Testis (tissue), 3 donors: ENCODE measurements around the gene EXOC8. TPM values are rescaled to one million over a fixed set of nuclear protein-coding genes. Genes with fewer than 3 reads are reported as not detected.

ENCODE experiments used
- DNase-seq: peaks from one replicate; pipeline ENCODE4 v3.0.0-alpha.2; 2019
- H3K27ac ChIP-seq, 2 donors: fragments of 200-600 bp; sonication (generic); one replicate each; pipeline ENCODE4 v1.5.1; 2019
- H3K27me3 ChIP-seq: fragments of 200-600 bp; sonication (generic); one replicate; pipeline ENCODE4 v1.5.1; 2019
- H3K36me3 ChIP-seq: fragments of 200-600 bp; sonication (generic); one replicate; pipeline ENCODE4 v1.5.1; 2017; ENCODE audit warnings: low read depth; ENCODE audit errors: missing control alignments
- H3K4me1 ChIP-seq: fragments of 200-600 bp; sonication (generic); one replicate; pipeline ENCODE4 v1.5.1; 2019
- H3K4me3 ChIP-seq, 2 donors: fragments of 200-600 bp; sonication (generic); one replicate each; pipeline ENCODE4 v1.5.1; 2017 to 2019
- H3K9me3 ChIP-seq: fragments of 200-600 bp; sonication (generic); one replicate; pipeline ENCODE4 v1.5.1; 2017
- POLR2A ChIP-seq: fragments of 450-650 bp; IDR thresholded peaks from one replicate; pipeline ENCODE4 v1.6.1; 2017; ENCODE audit warnings: antibody characterized with exemption, mild to moderate bottlenecking, moderate library complexity
- WGBS, 2 donors: methylation state at CpG; one replicate each; pipeline ENCODE4 v1.1.5; 2018; 5-methylcytosine and 5-hydroxymethylcytosine counted together
- intact Hi-C: fragments of 100-400 bp; cut with DNase I; formaldehyde crosslinking; loops from one replicate; pipeline ENCODE4 v1.15.1; 2023; ENCODE audit warnings: low total_unique reads
- polyA plus RNA-seq: library from polyadenylated mRNA; stranded (reverse); fragments of 350-450 nt; fragmentation: Illumina TruSeq; extraction: RNeasy Lipid Tissue Mini Kit (QIAGEN cat#74804); gene quantifications from one replicate; pipeline ENCODE4 v1.2.3, GENCODE V29; 2014; ENCODE audit warnings: low read depth, low replicate concordance; ENCODE audit not compliant: insufficient read depth
- total RNA-seq, 2 donors: library from RNA; depleted of rRNA; stranded (reverse); fragments of >200 nt; gene quantifications; one replicate each; pipeline ENCODE4 v1.2.3, GENCODE V29; 2016
- TF ChIP-seq, protein P1 (sequence below), 3 experiments: fragments of 450-650 bp in 2 of 3; fragments of 200-600 bp in 1 of 3; sonication (generic) in 1 of 3; IDR thresholded peaks; one replicate each; pipeline ENCODE4 v1.5.1; 2016 to 2019; ENCODE audit warnings: antibody characterized with exemption in 3 of 3, mild to moderate bottlenecking in 2 of 3, moderate library complexity in 1 of 3

The EXOC8 gene
- total and polyA plus RNA-seq, 3 donors from 2014 or later, result 9.3 to 14.7 (median 13.9) TPM

DNA sequence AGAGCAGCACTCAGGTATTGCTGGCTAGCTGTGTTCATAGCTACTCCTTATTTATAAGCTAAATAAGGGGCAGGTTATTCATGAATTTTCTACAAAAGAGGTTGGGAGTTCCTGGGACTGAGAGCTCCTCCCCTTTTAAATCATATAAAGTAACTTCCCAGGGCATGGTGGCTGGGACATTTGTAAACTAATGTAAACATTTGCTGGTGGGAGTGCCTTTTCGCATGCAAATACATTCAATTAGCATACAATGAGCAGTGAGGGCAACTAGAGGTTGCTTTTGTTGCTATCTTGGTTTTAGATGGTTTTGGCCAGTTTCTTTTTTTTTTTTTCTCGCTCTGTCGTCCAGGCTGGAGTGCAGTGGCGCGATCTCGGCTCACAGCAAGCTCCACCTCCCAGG lies 53.2 kb downstream of the EXOC8 start:
- Histone ChIP-seq H3K4me1 (no peaks in the 10 kb centered on the region), H3K4me3 (no peak overlapping the region), H3K36me3 (no peaks in the 10 kb centered on the region), H3K27ac (no peak overlapping the region), H3K27me3 (no peaks in the 10 kb centered on the region), H3K9me3 (no peaks in the 10 kb centered on the region)
- intact Hi-C loops, result no loop called here
- WGBS, 2 donors, result 86 to 99% methylated on average over 6 of the region's 6 CpGs
- TF ChIP-seq, protein P1, sequence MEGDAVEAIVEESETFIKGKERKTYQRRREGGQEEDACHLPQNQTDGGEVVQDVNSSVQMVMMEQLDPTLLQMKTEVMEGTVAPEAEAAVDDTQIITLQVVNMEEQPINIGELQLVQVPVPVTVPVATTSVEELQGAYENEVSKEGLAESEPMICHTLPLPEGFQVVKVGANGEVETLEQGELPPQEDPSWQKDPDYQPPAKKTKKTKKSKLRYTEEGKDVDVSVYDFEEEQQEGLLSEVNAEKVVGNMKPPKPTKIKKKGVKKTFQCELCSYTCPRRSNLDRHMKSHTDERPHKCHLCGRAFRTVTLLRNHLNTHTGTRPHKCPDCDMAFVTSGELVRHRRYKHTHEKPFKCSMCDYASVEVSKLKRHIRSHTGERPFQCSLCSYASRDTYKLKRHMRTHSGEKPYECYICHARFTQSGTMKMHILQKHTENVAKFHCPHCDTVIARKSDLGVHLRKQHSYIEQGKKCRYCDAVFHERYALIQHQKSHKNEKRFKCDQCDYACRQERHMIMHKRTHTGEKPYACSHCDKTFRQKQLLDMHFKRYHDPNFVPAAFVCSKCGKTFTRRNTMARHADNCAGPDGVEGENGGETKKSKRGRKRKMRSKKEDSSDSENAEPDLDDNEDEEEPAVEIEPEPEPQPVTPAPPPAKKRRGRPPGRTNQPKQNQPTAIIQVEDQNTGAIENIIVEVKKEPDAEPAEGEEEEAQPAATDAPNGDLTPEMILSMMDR (IDR thresholded peaks at IDR 0.05), result no peak
- no peak for TF ChIP-seq POLR2A
- no peak for DNase-seq

Other genes starting within 250 kb of the EXOC8 start
- gene TRIM67, start 175.8 kb downstream of the EXOC8 start, total RNA-seq, result under 1 TPM; 0.19 to 0.24 TPM
- gene TRIM67, start 175.8 kb downstream of the EXOC8 start, polyA plus RNA-seq, result 0.26 TPM
- gene GNPAT, start 96.6 kb downstream of the EXOC8 start, total RNA-seq, result 10 to 100 TPM; 35.0 to 43.5 TPM
- 71.9 TPM for gene GNPAT, start 96.6 kb downstream of the EXOC8 start, polyA plus RNA-seq
- gene SPRTN, start 441 bp upstream of the EXOC8 start, total RNA-seq, result 10 to 100 TPM; 26.4 to 34.9 TPM
- gene SPRTN, start 441 bp upstream of the EXOC8 start, polyA plus RNA-seq, result 30.2 TPM
- gene EGLN1, start 84.4 kb upstream of the EXOC8 start, total RNA-seq, result 10 to 100 TPM; 47.7 to 64.5 TPM
- 30.5 TPM for gene EGLN1, start 84.4 kb upstream of the EXOC8 start, polyA plus RNA-seq
- 10 to 100 TPM; 31.8 to 37.0 TPM for gene TSNAX, start 190.8 kb upstream of the EXOC8 start, total RNA-seq
- 38.6 TPM for gene TSNAX, start 190.8 kb upstream of the EXOC8 start, polyA plus RNA-seq